ENCODE measurements around the gene GSG1.

GSG1 gene

DNA sequence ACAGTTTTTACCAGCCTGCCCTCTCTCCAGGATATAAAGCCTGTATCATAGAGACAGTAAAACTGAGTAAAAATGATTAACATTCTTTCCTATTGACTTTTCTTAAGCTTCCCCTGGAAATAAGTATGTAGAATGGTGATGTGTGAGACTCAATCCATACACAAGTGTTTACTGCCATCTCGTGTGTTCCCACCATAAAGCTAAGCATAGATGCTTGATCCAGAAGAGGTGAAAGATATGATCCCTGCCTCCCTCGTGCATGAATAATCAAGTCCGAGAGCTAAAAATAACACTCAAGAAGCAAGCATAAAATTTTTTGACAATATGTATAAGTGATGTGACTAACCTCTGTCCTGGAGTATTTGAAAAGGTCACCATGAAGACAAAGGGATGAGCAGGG lies 16.9 kb upstream of the GSG1 start:
- no peak for DNase-seq (ENCODE audit: low read depth in 2 of 2)

DNA sequence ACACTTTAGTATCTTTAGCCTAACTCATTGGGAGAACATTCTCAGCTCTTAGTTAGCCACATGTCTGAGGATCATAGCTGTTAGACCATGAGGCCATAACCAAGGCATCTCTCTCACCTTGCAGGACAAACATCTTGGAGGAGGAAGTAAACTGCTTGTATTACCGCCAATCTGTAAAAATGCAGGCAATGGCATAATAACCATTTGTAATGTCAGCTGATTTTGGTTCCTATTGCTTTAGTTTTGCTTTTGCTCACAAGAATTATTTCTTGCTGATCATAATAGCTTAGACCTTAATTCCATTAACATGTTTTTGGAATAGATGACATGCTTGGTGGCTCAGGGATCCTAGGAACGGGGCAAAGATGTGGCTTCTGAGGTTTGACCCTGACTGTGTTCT lies 16.4 kb upstream of the GSG1 start:
- no peak for DNase-seq (ENCODE audit: low read depth in 2 of 2)

DNA sequence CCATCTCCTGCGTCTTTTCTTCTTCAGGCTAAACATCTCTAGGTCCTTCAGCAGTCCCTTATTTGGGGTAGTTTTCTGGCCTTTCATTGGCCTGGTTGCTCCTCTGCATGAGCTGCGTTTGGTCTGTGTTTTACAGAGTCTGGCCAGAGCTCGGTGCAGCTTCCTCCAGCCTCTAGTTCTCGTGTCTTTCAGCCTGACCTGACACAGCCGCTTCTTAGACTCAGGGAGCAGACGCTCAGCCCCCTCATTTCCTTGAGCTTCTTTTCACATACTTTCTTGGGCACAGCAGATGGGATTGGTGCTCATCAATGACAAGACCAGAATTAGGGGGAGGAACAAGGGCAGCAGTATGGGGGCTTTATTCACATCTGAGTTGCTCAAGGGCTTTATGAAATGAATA lies 13.6 kb upstream of the GSG1 start:
- no peak for DNase-seq (ENCODE audit: low read depth in 2 of 2)

DNA sequence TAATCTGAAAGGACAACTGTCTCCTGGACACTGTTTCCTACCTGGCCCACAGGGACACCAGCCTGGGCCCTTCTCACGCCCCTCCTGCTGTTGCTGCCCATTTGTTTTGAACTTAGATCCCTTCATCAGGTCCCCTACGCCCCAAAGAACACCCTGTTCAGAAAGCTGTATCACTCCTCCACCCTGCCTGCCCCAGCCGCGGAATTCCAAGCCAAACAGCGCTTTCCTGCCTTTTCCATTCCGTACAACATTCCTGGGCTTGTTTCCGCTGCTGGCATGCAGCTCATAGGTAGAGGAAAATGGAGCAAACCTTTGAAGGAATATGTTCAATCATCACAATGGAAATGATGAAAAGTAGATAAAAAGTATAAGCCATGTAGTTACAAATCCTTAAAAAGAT lies 12.8 kb upstream of the GSG1 start:
- DNase-seq (ENCODE audit: low read depth in 2 of 2), result no peak

- DNase-seq (ENCODE audit: low read depth in 2 of 2), result no peak
Measured at GRCh38 chr12:13114251-13115052, 11.0 kb upstream of the GSG1 start.

- no peak for DNase-seq (ENCODE audit: low read depth in 2 of 2)
Measured at GRCh38 chr12:13112968-13113367, 9.5 kb upstream of the GSG1 start.

DNA sequence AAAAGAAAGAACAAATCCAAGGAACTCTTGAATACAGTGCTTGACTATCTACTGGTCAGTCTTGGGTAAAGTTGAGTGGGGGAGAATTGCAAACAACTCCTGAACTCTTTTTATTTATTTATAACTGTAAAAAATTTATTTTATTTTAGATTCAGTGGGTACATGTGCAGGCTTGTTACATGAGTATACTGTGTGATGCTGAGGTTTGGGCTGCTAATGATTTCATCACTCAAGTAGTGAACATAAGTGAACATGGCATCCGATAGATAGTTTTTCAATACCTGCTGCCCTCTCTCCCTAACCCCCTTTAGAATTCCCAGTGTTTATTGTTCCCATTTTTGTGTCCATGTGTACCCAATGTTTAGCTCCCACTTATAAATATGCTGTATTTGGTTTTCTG lies 3.2 kb upstream of the GSG1 start:
- no peak for DNase-seq (ENCODE audit: low read depth in 2 of 2)

DNA sequence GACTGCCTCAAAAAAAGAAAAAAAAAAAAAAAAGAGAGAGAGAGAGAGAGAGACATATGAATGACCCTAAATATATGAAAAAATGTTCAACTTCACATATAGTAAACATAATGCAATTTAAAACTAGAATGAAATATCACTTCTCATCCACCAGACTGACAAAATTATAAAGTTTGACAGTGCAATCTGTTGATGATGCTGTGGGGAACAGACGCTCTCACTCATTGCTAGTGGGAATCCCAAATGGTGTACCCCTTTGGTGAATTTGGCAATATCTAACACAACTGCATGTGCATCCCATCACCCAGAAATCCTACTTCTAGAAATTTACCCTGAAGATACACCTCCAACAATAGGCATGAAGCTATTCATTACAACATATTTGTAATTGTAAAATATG lies 2.3 kb upstream of the GSG1 start:
- no peak for DNase-seq (ENCODE audit: low read depth in 2 of 2)

- DNase-seq (ENCODE audit: low read depth in 2 of 2), result no peak
Measured at GRCh38 chr12:13104409-13104808, 942 bp upstream of the GSG1 start.

DNA sequence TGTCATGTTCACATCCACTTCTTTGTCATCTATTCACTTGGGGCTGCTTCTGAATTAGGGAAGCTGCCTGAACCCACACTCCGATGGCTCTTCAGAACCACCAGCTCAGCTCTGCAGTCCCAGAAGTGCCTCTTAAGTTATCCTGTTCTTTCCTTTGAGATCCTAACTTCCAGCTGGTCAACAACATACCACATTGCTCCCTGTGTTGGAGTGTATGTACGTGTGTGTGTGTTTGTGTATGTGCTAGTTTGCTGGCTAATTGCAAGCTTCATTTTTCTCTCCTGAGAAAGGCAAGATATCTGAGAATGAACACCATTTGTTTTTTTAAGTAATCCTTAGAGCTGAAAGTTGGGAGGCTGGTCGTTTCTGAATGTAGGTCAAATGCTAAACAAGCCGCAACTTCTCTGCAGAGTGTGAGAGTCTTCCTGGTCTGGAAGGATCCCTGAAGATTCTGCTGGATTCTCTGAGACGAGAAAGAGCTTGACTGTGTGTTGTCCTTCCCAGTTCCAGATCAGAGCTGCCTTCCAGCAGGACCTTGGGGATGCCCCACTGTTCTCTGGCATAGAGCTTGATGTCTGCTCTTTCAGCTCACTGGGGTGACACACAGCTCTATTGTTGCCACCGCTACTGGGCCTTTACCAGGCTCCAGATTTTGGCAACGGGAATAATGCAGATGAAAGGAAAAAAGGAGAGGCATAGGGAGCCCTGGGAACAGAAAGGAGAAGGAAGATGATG lies 839 bp downstream of the GSG1 start:
- DNase-seq (ENCODE audit: low read depth in 2 of 2), result no peak

DNA sequence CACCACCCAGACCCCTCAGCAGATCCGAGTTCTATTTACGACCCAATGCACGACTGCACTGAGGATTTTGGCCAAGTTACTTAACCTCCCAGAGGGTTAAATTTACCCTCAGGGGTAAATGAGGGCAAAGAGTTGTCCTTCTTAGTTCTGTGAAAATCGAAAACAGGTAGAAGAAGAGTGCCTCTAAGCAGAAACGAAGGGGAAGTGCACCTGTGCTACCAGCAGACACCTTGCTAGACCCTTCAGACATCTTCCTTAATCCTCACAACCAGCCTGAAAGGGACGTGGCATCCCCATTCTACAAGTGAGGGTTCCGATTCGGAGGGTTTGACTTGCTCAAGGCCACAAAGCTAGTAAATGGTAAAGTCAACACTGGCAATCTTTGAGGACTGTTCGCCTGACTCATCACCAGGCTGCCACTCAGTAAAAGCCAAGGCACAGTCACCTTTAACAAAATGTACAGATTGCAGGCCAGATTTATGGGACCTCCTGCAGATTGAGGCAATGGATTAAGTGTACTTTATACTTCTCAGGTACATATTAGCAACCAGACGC lies 1.6 kb downstream of the GSG1 start:
- DNase-seq (ENCODE audit: low read depth in 2 of 2), result no peak

DNA sequence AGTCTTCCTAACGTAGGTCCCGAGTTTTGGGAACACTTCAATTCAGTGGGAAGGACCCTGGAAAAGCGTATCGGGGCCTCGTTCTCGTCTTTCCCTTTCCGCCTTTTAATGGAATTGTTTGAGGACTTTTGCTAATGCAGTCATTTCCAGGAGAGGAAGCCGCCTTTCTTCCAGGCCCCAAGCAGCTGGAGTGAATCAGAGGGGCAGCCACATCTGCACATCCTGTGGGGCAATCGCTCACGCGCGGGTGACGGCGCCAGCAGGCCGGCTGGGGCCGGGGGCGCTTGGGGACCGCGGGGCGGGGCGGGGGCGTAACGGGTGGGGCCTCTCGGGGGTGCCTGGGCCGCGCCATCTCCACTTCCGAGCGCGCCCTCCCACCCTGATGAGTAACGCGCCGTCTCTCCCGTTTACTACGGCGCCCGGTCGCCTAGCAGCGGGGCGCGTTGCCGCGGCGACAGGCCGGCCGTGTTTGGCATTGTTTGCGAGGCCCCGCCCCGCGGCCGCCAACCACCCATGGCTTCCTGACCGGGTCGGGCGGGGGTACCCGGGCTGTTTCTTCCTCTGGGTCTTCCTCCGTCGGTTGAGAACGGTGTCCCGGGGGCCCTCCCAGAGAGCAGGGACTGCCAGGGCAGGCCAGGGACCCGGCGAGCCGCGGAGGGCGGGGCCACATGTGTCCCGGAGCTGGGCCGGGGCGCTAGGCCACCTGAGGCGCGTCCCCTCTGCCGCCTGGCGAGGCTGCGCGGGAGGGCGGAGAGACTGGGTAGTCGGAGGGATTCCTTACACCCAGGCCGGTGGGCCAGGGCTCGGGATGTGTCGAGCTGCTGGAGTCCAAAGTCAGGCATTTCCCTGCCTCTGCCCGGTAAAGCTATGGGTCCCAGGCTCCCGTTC lies 2.3 kb downstream of the GSG1 start:
- DNase-seq (ENCODE audit: low read depth in 2 of 2), result peak; percentile 72 to 86

GRCh38 chr12:13100605-13100881 lies 2.9 kb downstream of the GSG1 start:
- DNase-seq (ENCODE audit: low read depth in 2 of 2), result no peak

DNA sequence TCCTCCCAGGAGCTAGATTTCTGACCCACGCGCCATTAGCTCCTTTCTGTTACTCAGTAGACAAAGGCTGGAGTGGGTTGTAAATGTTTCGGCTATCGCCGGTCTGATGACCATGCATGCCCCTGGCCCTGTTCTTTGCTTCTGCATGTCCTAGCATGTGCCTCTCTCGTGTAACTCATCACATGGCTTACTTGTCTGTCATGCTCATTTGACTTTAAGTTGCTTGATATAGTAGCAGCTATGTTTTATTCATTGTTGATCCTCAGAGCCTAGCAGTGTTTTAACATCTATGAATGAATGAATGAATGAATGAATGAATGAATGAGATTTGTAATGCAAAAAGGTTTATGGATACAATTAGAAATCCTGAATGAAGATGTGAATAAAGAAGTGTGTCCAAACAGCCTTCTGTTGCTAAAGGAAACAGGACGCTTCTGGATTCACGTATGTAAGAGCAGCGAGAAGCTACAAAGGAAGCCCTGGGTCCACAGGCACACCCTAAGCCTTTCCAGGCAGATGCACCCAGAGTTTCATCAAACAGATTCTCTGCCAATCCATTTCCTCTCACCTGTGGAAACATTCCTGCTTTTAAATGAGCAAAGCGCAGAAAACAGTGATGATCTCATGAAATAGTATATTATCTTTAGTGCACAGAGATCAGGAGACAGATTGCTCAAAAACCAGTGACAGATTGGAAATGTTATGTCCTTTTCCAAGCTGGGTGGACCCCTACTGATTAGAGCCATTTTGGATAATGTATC lies 3.4 kb downstream of the GSG1 start:
- DNase-seq (ENCODE audit: low read depth in 2 of 2), result no peak

DNA sequence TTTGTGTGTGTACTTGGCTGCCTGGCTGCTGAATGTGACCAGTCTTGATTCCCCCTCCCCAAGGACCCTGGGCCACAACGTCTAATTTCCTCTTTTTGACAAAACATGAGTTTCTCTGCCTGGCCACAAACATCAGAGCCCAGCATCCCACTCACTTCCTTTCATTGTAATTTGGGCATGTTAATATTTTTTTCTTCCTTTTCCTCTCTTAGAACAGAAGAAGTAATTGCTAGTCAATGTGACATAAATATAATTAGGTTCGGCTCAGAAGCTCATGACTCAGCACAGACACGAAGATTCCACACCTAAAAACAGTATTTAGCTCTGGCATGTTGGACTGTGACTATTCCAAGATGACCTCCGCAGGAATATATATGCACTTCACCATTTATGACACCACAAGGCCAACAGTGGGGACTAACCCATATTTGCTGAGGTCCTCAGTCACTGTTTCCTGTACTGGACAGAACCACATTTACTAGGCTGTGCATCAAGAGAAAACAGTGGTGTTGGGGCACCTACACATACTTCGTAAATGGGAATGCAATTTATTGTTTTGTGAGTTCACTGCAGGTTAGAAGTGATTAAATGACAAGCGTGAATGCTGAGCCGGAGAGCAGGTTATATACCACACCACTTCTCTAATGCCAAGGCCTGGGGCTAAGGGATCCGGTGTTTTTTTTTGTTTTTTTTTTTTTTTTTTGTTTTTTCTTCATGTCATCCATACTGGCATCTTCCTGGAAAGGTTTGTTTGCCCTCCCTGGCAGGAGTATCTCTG lies 4.2 kb downstream of the GSG1 start:
- no peak for DNase-seq (ENCODE audit: low read depth in 2 of 2)

DNA sequence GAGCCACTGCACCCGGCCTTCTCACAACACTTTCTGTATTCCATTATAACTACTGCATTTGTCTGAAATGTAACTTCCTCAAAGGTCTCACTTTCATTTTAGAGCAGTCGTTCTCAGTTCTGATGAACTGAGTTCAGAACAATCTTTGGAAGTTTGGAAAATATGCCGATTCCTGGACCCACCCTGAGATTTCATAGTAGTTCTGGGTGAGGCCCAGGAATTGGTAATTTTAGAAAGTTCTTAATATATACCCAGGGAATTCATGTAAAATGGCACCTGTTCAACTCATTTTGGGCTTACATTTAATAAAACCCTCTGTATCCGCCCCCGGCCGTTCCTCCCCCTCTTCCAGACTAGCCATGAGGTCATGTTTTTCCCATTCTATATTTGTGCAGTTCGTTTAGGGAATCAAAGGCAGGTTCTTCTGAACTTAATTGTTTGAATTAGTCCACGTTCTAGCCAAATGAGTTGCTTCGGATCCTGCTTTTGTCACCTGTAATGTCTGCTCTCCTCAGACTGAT lies 5.9 kb downstream of the GSG1 start:
- no peak for DNase-seq (ENCODE audit: low read depth in 2 of 2)

- DNase-seq (ENCODE audit: low read depth in 2 of 2), result no peak
Measured at GRCh38 chr12:13095266-13095995, 8.0 kb downstream of the GSG1 start.

- no peak for DNase-seq (ENCODE audit: low read depth in 2 of 2)
Measured at GRCh38 chr12:13094367-13094766, 9.1 kb downstream of the GSG1 start.

GRCh38 chr12:13093848-13094220 lies 9.6 kb downstream of the GSG1 start:
- no peak for DNase-seq (ENCODE audit: low read depth in 2 of 2)

Measured in stimulated activated CD4-positive, alpha-beta T cell treated with anti-CD3 and anti-CD28 coated beads, Interleukin-4, amount 100 ng/mL, for 48 hours (primary cell).